HG03575 (cell line): Measurements from ENCODE around the gene CNPPD1.

Experiments
- ATAC-seq: cut with Tn5 transposase; IDR thresholded peaks from one replicate; pipeline ENCODE4 v1.9.1; 2021; ENCODE audit not compliant: unreplicated experiment, insufficient number of reproducible peaks, low FRiP score; ENCODE audit errors: extremely low read depth

The CNPPD1 gene

GRCh38 chr2:219126555-219126954 is 50.2 kb downstream of the CNPPD1 start:
- ATAC-seq, result no peak

- ATAC-seq, result no peak
Observed at GRCh38 chr2:219125886-219126270, 50.8 kb downstream of the CNPPD1 start.

- no peak for ATAC-seq
Observed at GRCh38 chr2:219125225-219125885, 51.4 kb downstream of the CNPPD1 start.

- ATAC-seq, result no peak
Observed at GRCh38 chr2:219124381-219125110, 52.2 kb downstream of the CNPPD1 start.

- ATAC-seq, result no peak
Observed at GRCh38 chr2:219123356-219124135, 53.2 kb downstream of the CNPPD1 start.

GRCh38 chr2:219122202-219122980 is 54.3 kb downstream of the CNPPD1 start:
- ATAC-seq, result no peak
